Measurements from ENCODE around the gene RASEF. TPM values are rescaled to one million over a fixed set of nuclear protein-coding genes. Genes with fewer than 3 reads are reported as not detected.

The RASEF gene
- total RNA-seq, 1 experiment from 2014 or later, result 0.12 TPM

DNA sequence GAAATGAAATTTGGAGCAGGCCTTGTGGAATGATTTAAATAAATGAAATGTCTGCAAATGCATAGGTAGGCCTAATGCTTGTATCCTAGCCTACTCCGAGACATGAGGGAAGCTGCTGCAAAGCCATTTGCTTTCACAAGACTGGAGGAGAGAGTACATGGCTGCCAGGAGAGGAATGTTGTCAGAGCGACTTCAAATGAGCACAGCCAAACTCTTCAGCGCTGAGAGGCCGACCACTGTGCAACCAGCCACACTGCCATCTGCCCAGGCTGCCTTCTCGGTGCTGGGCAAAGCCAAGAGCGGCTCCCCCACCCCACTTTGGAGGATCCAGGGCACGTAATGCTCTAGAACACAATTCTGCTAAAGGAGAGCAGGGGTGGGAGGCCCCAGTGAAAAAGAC is 122.6 kb downstream of the RASEF start:
- H2AFZ ChIP-seq (ENCODE audit: low read depth, low read length, poor library complexity, severe bottlenecking), result no peak overlapping the region
- ATAC-seq, result no peak

DNA sequence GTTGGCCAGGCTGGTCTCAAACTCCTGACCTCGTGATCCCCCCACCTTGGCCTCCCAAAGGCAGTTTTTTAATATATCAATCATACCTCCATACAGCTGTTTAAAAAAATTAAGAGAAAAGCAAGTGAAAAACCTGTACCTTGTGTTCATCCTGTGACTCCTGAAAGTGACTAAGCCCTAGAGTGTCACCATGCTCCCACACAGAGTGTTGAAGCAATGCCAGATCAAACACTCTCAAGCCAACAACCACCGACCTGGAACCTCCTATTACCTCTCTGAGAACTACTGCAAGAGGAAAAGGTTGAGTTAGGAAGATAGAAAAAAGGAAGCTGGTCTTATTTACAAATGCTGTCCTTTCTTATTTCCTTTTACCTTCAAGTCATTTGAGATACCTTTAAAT is 123.5 kb downstream of the RASEF start:
- H4K20me1 ChIP-seq (ENCODE audit: insufficient read depth), result no peaks in the 10 kb centered on the region
- DNase-seq (ENCODE audit: low read depth, low spot score), result no peak
- BruUV-seq (replicated peaks), result no TSS peak

More for the DNA sequence above, 122.6 kb downstream of the RASEF start:
- Histone ChIP-seq H3K79me2 (ENCODE audit: insufficient read depth, low read length) (no peaks in the 10 kb centered on the region), H3K9me3 (ENCODE audit: control insufficient read depth in 1 of 2, insufficient read depth in 1 of 2, low read depth in 1 of 2, low read length in 2 of 2) (no peaks in the 10 kb centered on the region), H3K36me3 (ENCODE audit: control insufficient read depth in 1 of 2, insufficient read depth in 2 of 2, low read length in 2 of 2) (no peaks in the 10 kb centered on the region), H3K27me3 (ENCODE audit: insufficient read depth, low read length) (no peaks in the 10 kb centered on the region), H4K20me1 (ENCODE audit: insufficient read depth) (no peaks in the 10 kb centered on the region), H3K9me2 (ENCODE audit: insufficient read depth) (no peaks in the 10 kb centered on the region), H3K9ac (ENCODE audit: low read length) (no peak overlapping the region), H3K4me2 (ENCODE audit: low read length) (no peak overlapping the region), H3K4me1 (ENCODE audit: control insufficient read depth in 1 of 2, insufficient read depth in 2 of 2, low read length in 2 of 2) (no peaks in the 10 kb centered on the region), H3K4me3 (replicated peaks in 1 of 2; ENCODE audit: low read depth in 1 of 2, low read length in 2 of 2) (no peak overlapping the region), H3K27ac (ENCODE audit: low read depth, low read length) (no peak overlapping the region)
- intact Hi-C loops (cut with micrococcal nuclease), result no loop called here
- POLR2A ChIA-PET, result no interaction called here
- TF ChIP-seq SIN3A (IDR thresholded peaks at IDR 0.05; ENCODE audit: low read depth) (no peak), MAX (IDR thresholded peaks at IDR 0.05) (no peak), EZH2 (IDR thresholded peaks at IDR 0.05) (no peak), SP1 (IDR thresholded peaks at IDR 0.05; ENCODE audit: low read depth) (no peak), EZH2phosphoT487 (IDR thresholded peaks at IDR 0.05; ENCODE audit: borderline replicate concordance) (no peak), ZNF274 (IDR thresholded peaks at IDR 0.05; ENCODE audit: low read depth, low read length) (no peak), ZFX (IDR thresholded peaks at IDR 0.05) (no peak), CBX3 (IDR thresholded peaks at IDR 0.05; ENCODE audit: low read depth) (no peak), EGR1 (IDR thresholded peaks at IDR 0.05; ENCODE audit: low read depth) (no peak), RAD21 (IDR thresholded peaks at IDR 0.05; ENCODE audit: low read depth) (no peak)
- BruUV-seq (replicated peaks), result no TSS peak
- no peak for DNase-seq (ENCODE audit: low read depth, low spot score)
- RAD21 ChIA-PET (ENCODE audit: low non-redundant PET in 1 of 2, low total read pairs in 2 of 2, uncharacterized antibody in 2 of 2, unreplicated experiment in 2 of 2), result no interaction called here
- CTCF ChIA-PET, result no interaction called here

More for the DNA sequence above, 123.5 kb downstream of the RASEF start:
- Histone ChIP-seq H3K4me1 (ENCODE audit: control insufficient read depth in 1 of 2, insufficient read depth in 2 of 2, low read length in 2 of 2) (no peaks in the 10 kb centered on the region; a peak in 1 of 4 replicates), H2AFZ (ENCODE audit: low read depth, low read length, poor library complexity, severe bottlenecking) (no peak overlapping the region), H3K9me2 (ENCODE audit: insufficient read depth) (no peaks in the 10 kb centered on the region), H3K27ac (ENCODE audit: low read depth, low read length) (no peak overlapping the region), H3K27me3 (ENCODE audit: insufficient read depth, low read length) (no peaks in the 10 kb centered on the region), H3K4me3 (replicated peaks in 1 of 2; ENCODE audit: low read depth in 1 of 2, low read length in 2 of 2) (no peak overlapping the region), H3K9ac (ENCODE audit: low read length) (no peak overlapping the region), H3K79me2 (ENCODE audit: insufficient read depth, low read length) (no peaks in the 10 kb centered on the region), H3K9me3 (ENCODE audit: control insufficient read depth in 1 of 2, insufficient read depth in 1 of 2, low read depth in 1 of 2, low read length in 2 of 2) (no peaks in the 10 kb centered on the region), H3K4me2 (ENCODE audit: low read length) (no peak overlapping the region), H3K36me3 (ENCODE audit: control insufficient read depth in 1 of 2, insufficient read depth in 2 of 2, low read length in 2 of 2) (no peaks in the 10 kb centered on the region)
- RAD21 ChIA-PET (ENCODE audit: low non-redundant PET in 1 of 2, low total read pairs in 2 of 2, uncharacterized antibody in 2 of 2, unreplicated experiment in 2 of 2), result no interaction called here
- POLR2A ChIA-PET, result no interaction called here
- intact Hi-C loops (cut with micrococcal nuclease), result no loop called here
- no peak for ATAC-seq
- TF ChIP-seq ELF1 (IDR thresholded peaks at IDR 0.05; ENCODE audit: borderline replicate concordance, low read depth) (no peak), EGR1 (IDR thresholded peaks at IDR 0.05; ENCODE audit: low read depth) (no peak), FOSL1 (IDR thresholded peaks at IDR 0.05; ENCODE audit: low read depth) (no peak), CEBPB (IDR thresholded peaks at IDR 0.05; ENCODE audit: low read depth) (no peak), CTCF (IDR thresholded peaks at IDR 0.05 in 2 of 3, conservative IDR thresholded peaks at IDR 0.05 in 1 of 3; ENCODE audit: borderline replicate concordance in 1 of 3, insufficient read depth in 1 of 3, low read depth in 2 of 3, low read length in 2 of 3) (no peak), RAD21 (IDR thresholded peaks at IDR 0.05; ENCODE audit: low read depth) (no peak), EZH2phosphoT487 (IDR thresholded peaks at IDR 0.05; ENCODE audit: borderline replicate concordance) (no peak), EZH2 (IDR thresholded peaks at IDR 0.05) (no peak), POLR2A (IDR thresholded peaks at IDR 0.05; ENCODE audit: borderline replicate concordance, extremely low read depth, insufficient read depth, insufficient read length) (no peak), MAX (IDR thresholded peaks at IDR 0.05) (no peak), ZNF274 (IDR thresholded peaks at IDR 0.05; ENCODE audit: low read depth, low read length) (no peak), POLR2AphosphoS5 (IDR thresholded peaks at IDR 0.05; ENCODE audit: low read depth, low read length) (no peak)
- CTCF ChIA-PET, result no interaction called here
